GM18511 (cell line): ENCODE data around the gene TOP1.
"Not testable (repeated sequence)": the region's sequence is repeated elsewhere in the genome, so short reads cannot be mapped to it uniquely, and the experiment has no call there.

ENCODE experiments used
- ATAC-seq: cut with Tn5 transposase; IDR thresholded peaks from one replicate; pipeline ENCODE4 v1.9.1; 2021; ENCODE audit warnings: mild to moderate bottlenecking, moderate library complexity; ENCODE audit not compliant: unreplicated experiment

Gene TOP1

GRCh38 chr20:41086402-41087324, 58.0 kb downstream of the TOP1 start:
- no peak for ATAC-seq

DNA sequence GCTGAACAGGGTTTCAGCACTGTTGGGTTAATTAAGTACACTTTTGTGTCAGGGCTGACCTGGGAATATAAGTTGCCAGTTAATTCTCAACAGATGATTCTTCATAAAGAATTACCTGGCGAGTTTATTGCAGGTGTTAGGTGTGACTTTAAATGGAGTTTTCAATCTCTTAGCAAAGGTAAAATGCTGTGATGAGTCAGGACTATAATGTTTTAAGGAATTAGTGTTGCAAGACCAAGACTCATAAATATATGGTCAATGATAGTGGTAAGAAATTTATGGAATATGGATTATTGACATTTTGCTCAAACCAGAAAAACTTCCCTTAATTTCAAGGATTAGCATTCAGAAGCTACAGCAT, 58.7 kb downstream of the TOP1 start:
- ATAC-seq, result no peak

DNA sequence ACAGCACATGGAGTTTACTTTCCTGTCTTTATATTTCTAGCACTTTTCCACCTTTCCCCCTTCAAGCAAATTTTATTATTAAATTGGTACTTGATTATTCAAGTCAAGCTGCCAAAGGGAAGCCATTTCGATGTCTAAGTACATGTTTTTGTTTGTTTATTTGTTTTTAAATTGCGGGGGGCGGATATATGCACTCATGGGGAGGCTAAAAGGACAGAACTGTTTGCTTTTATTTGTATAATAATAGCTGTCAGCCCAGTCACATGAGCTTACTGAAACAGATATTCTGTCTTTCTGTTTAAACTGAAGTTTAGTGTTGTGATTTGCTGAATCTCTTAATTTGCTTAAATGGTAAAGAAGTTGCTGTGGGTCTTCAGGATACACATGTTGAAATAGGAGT, 59.2 kb downstream of the TOP1 start:
- no peak for ATAC-seq

GRCh38 chr20:41089555-41089954, 60.9 kb downstream of the TOP1 start:
- ATAC-seq, result no peak

DNA sequence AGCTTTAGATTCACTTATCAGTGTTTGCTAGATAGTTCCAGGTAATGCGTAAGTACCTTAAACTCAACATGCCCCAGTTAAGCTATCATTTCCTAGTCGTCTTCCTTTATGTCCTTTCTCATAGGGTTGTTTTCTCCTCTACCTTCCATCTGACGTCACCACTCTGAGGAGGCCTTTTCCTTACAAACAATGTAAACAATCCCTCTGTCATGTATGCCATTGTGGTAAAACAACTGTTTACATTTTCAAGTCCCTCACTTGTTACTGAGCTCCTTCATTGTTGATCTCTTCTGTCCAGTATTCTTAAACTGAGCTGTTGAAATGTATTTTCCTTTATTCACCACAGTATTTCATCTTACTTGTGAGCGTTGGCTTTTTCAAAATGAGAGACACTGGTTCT, 63.3 kb downstream of the TOP1 start:
- no peak for ATAC-seq

GRCh38 chr20:41094353-41095055, 65.9 kb downstream of the TOP1 start:
- ATAC-seq, result no peak

- no peak for ATAC-seq
Observed at GRCh38 chr20:41095110-41095969, 66.7 kb downstream of the TOP1 start.

- no peak for ATAC-seq
Observed at GRCh38 chr20:41098703-41099250, 70.2 kb downstream of the TOP1 start.

- ATAC-seq, result no peak
Observed at GRCh38 chr20:41100001-41100480, 71.4 kb downstream of the TOP1 start.

- no peak for ATAC-seq
Observed at GRCh38 chr20:41101660-41102059, 73.0 kb downstream of the TOP1 start.

DNA sequence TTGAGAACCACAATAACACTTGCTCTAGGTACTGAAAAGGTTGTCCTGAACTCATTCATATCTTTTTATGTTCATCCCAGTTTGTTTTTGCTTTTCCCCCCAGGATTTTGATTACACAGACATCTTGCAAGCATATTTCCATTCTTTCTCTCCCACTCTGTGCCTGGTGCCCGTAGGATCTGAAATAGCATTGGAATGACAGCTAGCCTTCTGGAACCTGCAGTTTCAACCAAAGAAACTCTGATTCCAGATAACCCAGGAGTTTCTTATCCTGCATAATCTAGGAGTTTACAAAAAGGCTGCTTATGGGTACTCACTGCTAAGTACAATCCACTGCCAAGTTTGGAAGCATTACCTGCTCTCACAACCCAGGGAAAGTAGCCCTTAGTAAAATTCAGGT, 79.9 kb downstream of the TOP1 start:
- ATAC-seq, result no peak

- no peak for ATAC-seq
Observed at GRCh38 chr20:41110012-41110411, 81.4 kb downstream of the TOP1 start.

- ATAC-seq, result no peak
Observed at GRCh38 chr20:41110930-41111577, 82.4 kb downstream of the TOP1 start.

DNA sequence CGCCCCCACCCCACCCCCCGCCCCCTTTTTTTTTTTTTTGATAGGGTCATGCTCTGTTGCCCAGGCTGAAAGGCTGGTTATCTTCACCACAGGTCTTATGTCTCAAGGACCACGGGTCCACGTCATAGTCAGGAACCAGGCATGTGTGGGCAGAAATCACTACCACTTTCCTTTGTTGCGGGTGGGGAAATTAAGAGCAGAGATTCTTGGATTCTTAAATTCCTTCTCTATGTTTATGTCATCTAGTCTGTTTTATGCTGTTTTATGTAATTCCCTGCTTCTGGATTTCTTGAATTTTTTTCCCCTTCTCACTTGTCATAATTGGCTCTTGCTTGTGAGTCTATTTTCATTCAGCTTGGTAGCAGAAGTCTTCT, 82.9 kb downstream of the TOP1 start:
- ATAC-seq, result no peak

DNA sequence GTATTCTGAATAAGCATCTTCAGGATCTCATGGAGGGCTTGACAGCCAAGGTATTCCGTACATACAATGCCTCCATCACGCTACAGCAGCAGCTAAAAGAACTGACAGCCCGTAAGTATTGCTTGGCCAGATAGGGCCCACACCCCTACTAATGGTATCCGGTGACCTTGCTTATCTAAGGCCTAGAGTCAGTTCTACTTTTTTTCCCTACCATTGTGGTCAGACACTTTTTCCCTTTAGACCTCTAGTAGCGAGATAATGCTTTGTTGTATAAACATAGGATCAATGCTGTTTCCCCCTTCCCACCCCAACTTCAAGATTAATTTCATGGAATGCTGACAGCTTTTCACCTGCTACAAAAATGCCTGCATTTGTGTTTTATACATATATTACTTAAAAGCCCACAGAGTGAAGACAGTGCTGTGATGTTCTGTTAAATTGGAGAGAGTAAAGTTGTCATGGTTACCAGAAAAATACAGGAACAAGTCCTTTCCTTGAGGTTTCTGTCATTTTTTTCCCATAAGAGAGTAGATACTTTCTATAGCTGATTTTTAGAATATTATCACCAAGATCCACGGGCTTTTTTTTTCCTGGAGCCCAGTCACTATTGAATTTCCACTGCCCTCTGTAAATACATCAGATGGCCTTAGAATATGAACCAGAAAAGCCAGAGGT, 87.8 kb downstream of the TOP1 start:
- no peak for ATAC-seq

GRCh38 chr20:41118159-41118558, 89.5 kb downstream of the TOP1 start:
- not testable (repeated sequence) for ATAC-seq

GRCh38 chr20:41118632-41119031, 90.0 kb downstream of the TOP1 start:
- no peak for ATAC-seq

DNA sequence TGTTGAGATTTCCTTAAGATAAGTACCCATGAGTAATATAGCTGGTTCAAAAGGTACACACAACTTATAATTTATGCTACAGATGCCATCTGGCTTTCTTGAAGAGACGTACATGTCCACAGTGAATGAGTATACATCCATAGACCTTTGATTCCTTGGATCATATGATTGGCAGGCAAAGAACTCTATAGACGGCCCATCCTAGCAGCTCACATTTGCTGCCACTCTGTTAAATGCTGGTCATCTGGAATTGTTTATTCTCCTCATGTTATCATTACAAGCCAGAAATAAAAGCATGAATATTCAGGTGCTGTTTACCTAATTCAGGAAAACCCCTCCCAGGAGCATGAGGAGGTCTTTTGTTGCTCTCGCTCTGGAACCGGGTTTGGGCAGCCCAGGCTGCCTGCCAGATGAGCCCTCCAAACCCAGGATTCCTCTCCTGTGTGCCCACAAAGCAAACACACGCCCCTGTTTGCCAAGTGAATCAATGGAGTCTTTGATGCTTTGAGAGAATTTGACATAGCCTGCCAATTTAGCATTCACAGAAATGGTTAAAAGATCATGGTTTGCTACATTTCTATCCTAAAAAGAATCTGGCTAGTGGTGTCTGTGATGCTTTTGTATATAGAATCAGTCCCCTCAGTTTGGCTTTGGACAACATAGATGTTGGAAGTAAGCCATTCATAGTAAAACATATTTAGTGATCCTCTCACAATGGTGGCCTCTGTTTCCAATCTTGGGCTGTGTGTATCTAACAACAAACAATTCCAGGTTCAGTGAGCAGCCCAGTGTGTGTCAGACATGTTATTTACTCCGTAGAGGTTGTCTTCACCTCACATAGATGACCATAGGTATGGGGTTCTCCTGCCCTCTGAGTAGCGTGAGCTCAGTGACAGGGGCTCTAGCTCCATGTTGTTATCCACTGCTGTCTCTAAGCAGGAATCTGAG, 91.3 kb downstream of the TOP1 start:
- ATAC-seq, result no peak

DNA sequence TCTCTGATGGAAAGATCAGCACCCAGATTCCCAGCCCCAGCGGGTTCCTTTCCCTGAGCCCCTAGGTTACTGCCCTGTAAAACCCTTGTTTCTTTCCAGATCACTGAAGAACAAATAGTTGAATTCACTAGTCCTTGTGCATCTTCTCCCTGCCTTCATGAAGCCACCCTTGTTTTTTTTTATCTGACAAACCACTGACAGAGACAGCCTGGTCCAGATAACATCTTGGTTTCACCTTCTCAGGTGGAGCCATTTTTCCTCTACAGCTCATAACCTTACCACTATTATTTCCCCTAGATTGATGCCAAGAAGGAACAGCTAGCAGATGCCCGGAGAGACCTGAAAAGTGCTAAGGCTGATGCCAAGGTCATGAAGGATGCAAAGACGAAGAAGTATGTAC, 92.8 kb downstream of the TOP1 start:
- ATAC-seq, result no peak
